NCI-H1436 (cell line): ENCODE measurements around the gene DEPDC1.

Experiments
- DNase-seq: peaks from one replicate; lab custom pipeline; 2025; lab: John Stamatoyannopoulos, UW

DEPDC1 gene

DNA sequence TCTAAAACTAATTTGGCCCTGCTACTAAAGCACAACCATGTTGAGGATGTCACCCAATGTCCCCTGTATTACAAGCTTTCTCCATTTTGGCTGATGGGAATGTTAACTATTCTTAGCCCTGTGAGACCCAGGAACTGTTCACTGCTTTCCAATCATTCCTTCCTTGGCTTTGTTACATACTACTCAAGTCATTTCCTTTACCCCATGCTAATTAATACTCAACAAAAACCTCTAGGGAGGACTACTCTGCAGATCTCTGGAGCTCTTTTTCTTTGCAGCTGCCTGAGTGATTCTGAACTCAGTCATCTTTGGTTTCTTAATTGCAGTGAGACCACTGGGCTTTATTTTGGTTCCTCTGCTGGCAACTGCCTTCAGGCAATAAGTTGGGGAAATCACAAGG lies 23.8 kb downstream of the DEPDC1 start:
- DNase-seq, result no peak

- no peak for DNase-seq
Observed at GRCh38 chr1:68470388-68470970, 26.4 kb downstream of the DEPDC1 start.

DNA sequence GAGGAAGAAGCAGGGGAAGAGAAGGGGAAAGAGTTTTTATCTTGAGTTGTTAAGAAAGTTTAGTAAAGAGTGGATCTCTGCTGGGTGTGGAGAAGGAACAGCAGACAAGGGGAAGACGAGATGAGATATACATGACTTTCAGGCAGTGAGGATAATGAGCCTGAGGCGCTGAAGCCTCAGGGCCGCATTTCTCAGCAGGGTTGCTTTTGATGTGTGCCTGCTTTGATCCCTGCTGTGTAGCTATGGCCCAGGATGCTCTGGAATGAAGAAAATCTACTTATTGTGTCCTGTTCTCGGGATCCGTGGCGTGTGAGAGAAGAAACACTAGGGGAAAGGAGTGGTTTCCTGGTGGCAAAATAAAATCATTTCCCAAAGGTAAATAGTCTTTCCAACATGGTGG lies 32.0 kb downstream of the DEPDC1 start:
- no peak for DNase-seq

DNA sequence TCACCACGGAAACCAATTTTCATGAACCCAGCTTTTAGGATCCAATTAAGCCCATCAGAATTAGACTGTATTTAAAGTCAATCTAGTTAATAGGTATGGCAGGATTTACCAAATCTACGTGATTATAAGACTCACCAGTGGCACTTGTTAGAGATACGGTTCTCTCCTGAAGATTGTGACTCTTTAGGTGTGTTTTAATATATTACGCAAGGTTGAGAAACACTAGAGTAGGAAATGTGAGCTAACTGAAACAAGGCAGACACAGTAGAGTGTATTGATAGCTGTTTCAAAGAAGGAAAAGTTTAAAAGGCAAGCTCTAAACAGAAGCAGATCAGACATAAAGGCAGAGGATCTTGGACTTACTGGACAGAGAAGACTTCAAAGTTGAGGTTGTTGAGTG lies 35.9 kb downstream of the DEPDC1 start:
- no peak for DNase-seq

GRCh38 chr1:68459796-68460195 lies 37.1 kb downstream of the DEPDC1 start:
- no peak for DNase-seq

GRCh38 chr1:68459091-68459490 lies 37.8 kb downstream of the DEPDC1 start:
- DNase-seq, result no peak

DNA sequence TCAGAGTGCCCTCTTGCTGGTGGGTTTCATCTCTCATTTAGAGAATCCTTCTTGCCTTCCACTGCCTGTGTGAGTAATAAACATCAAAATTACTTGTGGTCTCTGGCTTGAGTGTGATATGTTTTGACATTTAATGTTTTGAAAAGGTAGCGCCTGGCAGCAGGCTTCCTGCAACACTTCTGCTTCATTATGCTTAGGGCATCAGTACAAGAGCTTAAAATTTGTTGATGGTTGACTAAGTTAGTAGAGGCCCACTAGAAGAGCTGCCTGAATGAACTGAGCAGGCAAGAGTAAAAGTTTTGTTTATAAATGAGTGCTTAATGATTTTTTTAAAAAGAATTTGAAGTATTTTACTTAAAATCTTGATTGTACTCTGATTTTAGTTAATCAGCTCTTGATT lies 40.7 kb downstream of the DEPDC1 start:
- DNase-seq, result no peak

DNA sequence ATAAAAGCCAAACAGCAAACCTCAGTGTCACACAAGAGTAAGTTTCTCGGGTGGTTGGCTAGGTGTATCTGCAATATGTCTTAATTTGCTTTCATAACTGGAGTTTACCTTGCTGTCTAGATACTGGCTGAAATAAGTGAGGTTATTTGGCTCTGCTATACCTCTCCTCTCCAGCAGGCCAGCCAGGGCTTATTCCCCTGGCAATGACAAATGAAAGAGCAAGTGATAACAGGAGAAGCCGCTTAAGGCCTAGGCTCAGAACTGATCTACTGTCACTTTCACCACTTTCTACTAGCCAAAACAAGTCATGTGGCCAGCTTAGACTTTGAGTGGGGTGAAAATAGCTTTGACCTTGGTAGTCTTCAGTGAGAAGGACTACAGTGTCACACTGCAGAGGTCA lies 42.3 kb downstream of the DEPDC1 start:
- DNase-seq, result no peak

- no peak for DNase-seq
Observed at GRCh38 chr1:68453060-68453670, 43.7 kb downstream of the DEPDC1 start.

DNA sequence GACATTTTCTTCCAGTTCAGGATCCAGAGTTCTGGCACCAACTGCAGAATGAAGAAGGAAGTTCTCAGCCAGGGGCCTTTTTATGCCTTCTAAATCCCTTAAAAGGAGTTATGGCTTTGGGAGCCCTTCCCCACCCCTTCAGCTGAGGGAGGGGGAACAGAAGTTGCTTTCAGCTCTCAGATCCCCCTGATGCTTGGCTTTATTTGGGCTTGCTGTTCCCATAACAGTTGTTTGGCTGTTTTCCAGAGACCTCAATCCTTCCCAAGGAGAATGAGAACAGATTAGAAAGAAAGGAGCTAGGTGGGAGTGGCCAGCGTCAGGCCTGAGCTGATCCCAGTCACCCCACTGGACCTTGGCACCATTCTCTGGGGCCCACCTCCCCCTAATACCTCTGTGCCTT lies 47.0 kb downstream of the DEPDC1 start, which contains the start of gene RPE65:
Gene RPE65, minus strand, starts transcription at position 54 of the 400 bp plus-strand sequence. Its CDS starts 49 bp downstream, at position 5.
- no peak for DNase-seq

DNA sequence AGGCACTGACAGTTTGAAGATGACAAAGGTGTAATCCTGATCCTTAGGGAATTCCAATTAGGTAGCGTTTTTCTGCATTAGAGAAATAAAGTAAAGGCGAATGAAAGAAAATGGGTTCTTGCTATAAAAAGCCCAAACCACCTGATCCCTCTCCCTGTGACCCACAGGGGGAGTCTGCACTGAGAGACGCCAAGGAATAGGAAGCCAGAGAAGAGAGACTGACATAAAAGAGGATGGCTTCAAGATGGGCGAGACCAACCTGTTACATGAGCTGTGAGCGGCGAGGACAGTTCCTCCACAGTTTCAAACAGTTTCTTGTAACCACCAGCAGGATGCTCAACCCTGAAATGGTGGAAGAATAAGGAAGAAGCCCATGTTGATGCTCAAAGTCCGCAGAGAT lies 48.5 kb downstream of the DEPDC1 start:
- DNase-seq, result no peak

- DNase-seq, result no peak
Observed at GRCh38 chr1:68445709-68446108, 51.2 kb downstream of the DEPDC1 start.

DNA sequence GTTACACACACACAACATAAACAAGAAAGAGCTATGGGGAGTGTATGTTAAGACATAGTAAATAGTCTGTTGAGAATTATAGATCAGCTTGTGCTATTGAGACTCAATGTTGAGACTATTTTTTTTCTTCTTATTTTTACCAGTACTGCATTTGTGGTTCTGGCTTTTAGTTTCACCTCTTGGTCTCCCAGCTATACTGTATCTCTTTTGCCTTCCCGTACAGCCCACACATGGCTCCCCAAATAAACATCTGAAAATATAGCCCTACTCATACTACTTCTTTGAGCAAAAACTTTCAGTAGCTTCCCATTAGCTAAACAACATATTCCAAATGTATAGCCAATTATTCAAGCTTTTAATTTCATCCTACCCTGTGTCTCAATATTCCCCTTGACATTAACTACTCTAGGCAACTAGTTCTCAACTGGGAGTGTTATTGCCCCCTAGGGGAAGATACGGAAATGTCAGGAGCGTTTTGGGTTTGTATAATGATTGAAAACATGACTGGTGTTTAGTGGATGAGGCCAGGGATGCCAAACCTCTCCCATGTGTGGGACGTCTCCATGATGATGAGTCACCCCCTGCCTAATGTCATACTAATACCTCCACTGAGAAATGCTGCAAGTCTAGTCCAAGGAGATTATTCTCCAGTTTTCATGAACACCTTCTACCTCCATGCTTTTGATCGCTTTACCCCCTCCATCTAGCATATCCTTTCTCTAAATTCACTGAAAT lies 53.9 kb downstream of the DEPDC1 start:
- DNase-seq, result peak; percentile 41

- DNase-seq, result no peak
Observed at GRCh38 chr1:68442006-68442405, 54.9 kb downstream of the DEPDC1 start.

DNA sequence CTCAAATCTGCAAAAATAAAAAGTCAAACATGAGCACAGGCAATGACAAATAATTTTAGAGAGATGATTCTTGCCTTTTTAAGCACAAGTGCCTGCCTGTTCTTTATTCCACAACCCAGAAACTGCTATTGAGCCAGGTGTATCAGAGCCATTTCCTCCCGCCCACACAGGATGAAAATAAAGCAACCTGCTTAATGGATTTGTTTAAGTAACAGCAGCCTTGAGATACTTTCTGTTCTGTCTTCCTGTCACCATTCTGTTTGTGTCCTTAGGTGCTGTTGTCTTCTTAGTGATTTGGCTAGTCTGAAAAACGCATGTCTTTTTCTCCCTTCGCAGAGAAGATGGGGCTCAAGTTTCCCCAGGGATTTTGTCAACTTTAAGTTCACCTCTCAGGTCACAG lies 58.6 kb downstream of the DEPDC1 start:
- no peak for DNase-seq

DNA sequence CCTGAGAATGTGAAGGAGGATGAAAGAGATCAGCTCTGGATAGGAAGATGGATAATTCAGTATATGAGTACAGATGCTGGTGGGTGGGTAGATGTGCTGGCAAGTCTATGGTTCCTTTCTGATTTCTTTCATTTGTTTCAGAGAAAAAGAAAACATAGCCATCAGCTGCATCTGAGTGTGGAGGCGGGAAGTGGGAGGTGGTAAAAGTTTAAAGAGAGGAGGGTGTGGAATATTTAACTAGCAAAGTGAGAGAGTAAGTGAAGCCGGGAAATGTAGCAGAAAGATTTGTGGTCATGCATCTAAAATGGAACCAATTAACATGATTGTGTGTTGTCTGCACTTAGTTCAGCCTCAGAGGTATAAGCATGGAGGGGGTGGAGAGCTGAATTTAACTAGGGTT lies 63.5 kb downstream of the DEPDC1 start:
- DNase-seq, result no peak

DNA sequence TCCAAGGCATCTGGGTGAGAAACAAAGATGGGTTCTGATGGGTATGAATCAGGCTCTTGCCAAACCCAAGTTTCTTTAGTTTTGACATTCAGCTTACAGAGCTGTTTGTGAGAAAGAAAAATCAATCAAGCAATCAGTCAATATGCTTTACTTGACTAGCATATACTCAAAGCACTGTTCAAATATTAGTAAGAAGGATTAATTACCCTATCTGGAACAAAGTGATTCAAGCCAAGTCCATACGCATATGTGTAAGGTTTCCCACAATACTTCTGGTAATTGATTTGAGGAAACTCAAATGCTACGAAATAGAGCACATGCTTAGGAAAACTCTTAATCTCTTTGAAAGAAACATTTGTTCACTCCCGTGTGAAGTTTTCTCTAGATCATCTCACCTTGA lies 65.8 kb downstream of the DEPDC1 start:
- no peak for DNase-seq

- no peak for DNase-seq
Observed at GRCh38 chr1:68429233-68429808, 67.6 kb downstream of the DEPDC1 start.

DNA sequence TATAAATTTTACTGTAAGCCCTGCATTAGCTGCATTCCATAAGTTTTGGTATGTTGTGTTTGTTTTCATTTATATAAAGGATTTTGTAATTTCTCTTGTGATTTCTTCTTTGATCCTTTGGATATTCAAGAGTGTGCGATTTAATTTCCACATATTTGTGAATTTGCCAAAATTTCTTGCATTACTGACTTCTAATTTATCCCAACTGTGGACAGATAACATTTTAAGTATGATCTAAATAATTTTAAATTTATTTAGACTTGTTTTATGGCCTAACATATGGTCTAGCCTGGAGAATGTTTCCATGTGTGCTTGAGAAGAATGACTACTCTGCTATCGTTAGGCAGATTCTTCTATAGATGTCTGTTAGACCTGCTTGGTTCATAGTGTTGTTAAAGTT lies 70.3 kb downstream of the DEPDC1 start:
- DNase-seq, result no peak
